Ascending aorta (tissue), 2 donors: ENCODE results near the gene MTCL1. TPM values are rescaled to one million over a fixed set of nuclear protein-coding genes. Genes with fewer than 3 reads are reported as not detected.
"Not testable (repeated sequence)": the region's sequence is repeated elsewhere in the genome, so short reads cannot be mapped to it uniquely, and the experiment has no call there.

ENCODE experiments used
- DNase-seq, 2 donors: peaks; one replicate each; pipeline ENCODE4 v3.0.0-alpha.2; 2019; ENCODE audit warnings: low spot score in 2 of 2
- H3K27ac ChIP-seq, 2 donors: fragments of 200-600 bp; sonication (generic); one replicate each; pipeline ENCODE4 v1.5.1; 2016 to 2017; ENCODE audit warnings: mild to moderate bottlenecking in 1 of 2
- H3K27me3 ChIP-seq: fragments of 200-600 bp; sonication (generic); one replicate; pipeline ENCODE4 v1.5.1; 2017
- H3K36me3 ChIP-seq, 2 donors: fragments of 200-600 bp; sonication (generic); one replicate each; pipeline ENCODE4 v1.5.1; 2016
- H3K4me1 ChIP-seq, 2 donors: fragments of 200-600 bp; sonication (generic); one replicate each; pipeline ENCODE4 v1.5.1; 2016 to 2017; ENCODE audit warnings: mild to moderate bottlenecking in 1 of 2
- H3K4me3 ChIP-seq, 2 donors: fragments of 200-600 bp; sonication (generic); one replicate each; pipeline ENCODE4 v1.5.1; 2016 to 2017; ENCODE audit warnings: mild to moderate bottlenecking in 1 of 2
- H3K9me3 ChIP-seq, 2 donors: fragments of 200-600 bp; sonication (generic); one replicate each; pipeline ENCODE4 v1.5.1; 2016
- CTCF ChIP-seq, 3 experiments: fragments of 200-600 bp in 2 of 3; fragments of 450-650 bp in 1 of 3; sonication (generic) in 2 of 3; IDR thresholded peaks; one replicate each; pipeline ENCODE4 v1.5.1; 2016 to 2019; ENCODE audit warnings: antibody characterized with exemption in 3 of 3, mild to moderate bottlenecking in 1 of 3, moderate library complexity in 1 of 3
- intact Hi-C: fragments of 100-400 bp; cut with DNase I; formaldehyde crosslinking; loops from one replicate; pipeline ENCODE4 v1.15.1; 2023
- total RNA-seq: library from RNA; depleted of rRNA; stranded (reverse); fragments of >200 nt; gene quantifications from one replicate; pipeline ENCODE4 v1.1.0, GENCODE V29; 2016

Gene MTCL1
- total RNA-seq, 1 donor from 2014 or later, result 105 TPM

DNA sequence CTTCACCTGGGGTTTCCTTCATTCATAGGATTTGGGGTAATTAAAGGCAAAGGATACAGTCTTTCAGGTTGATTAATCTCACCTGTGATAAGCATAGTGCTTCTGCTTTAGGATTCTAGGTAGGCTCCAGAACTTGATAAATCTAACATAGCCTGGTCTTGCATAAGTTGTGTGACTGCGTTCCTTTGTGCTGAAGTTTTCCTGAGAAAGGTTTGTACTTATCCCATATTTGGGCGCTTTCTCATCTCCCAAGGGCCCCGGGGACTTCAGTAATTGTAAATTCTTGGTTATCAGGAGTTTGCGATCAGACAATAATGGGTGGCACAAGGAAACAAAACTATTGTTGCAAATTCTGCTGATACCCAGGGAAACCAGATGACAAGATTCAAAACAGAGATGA, 53.1 kb downstream of the MTCL1 start:
- no peak for DNase-seq
- Histone ChIP-seq H3K27me3 (no peaks in the 10 kb centered on the region), H3K36me3 (no peaks in the 10 kb centered on the region), H3K4me1 (no peaks in the 10 kb centered on the region), H3K4me3 (no peak overlapping the region), H3K9me3 (no peaks in the 10 kb centered on the region), H3K27ac (no peak overlapping the region)
- TF ChIP-seq CTCF (IDR thresholded peaks at IDR 0.05), result no peak
- intact Hi-C loops, result no loop called here

DNA sequence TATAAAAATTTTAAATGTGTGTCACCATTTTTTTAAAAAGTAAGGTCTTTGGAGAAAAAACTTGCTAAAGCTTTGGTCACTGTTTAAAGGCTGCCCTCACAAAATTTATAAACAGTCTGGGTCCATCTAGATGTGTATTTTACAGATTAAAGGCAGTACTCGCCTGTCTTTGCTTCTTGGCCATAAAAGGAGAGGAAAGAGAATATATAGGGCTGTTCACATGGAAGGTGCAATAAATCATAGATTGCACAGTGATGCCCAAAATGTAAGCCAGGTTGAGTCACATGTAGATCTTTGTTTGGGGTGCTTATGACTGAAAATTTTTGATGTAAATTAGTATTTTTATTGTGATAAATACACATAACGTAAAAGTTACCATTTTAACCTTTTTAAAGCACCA, 55.6 kb downstream of the MTCL1 start:
- Histone ChIP-seq H3K4me1 (no peaks in the 10 kb centered on the region), H3K4me3 (no peak overlapping the region), H3K9me3 (no peaks in the 10 kb centered on the region), H3K27ac (no peak overlapping the region), H3K27me3 (no peaks in the 10 kb centered on the region), H3K36me3 (no peaks in the 10 kb centered on the region)
- DNase-seq, result no peak
- TF ChIP-seq CTCF (IDR thresholded peaks at IDR 0.05), result no peak
- intact Hi-C loops, result no loop called here

- H3K4me3 ChIP-seq, H3K9me3 ChIP-seq, H3K36me3 ChIP-seq, intact Hi-C loops, H3K27ac ChIP-seq, H3K27me3 ChIP-seq, H3K4me1 ChIP-seq, DNase-seq: not testable (repeated sequence)
These were observed 56.2 kb downstream of the MTCL1 start for GRCh38 chr18:8761535-8761934.

GRCh38 chr18:8762968-8763367, 57.6 kb downstream of the MTCL1 start:
- Histone ChIP-seq H3K9me3 (no peaks in the 10 kb centered on the region), H3K4me3 (no peak overlapping the region), H3K27me3 (no peaks in the 10 kb centered on the region), H3K36me3 (no peaks in the 10 kb centered on the region), H3K4me1 (no peaks in the 10 kb centered on the region), H3K27ac (no peak overlapping the region)
- no peak for DNase-seq
- TF ChIP-seq CTCF (IDR thresholded peaks at IDR 0.05), result no peak
- intact Hi-C loops, result no loop called here

DNA sequence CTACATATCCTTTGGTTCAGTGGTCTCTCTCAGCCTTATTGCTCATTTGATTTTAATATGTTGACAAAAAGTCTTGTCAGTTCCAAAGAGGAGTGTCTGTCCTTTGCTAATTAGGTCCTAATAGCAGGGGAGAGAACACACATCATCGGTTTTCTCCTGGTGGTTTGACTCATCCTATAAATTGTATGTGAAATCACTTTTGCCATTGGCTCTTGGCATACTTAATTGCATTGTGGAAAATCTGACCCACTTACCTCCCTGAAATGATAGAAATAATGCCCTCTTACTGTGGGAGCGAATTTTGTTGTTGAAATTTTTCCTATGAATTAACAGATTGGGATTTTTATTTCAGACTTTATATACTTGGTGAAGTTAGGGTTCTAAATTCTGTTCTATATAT, 58.3 kb downstream of the MTCL1 start:
- Histone ChIP-seq H3K27ac (no peak overlapping the region), H3K36me3 (no peaks in the 10 kb centered on the region), H3K4me1 (no peaks in the 10 kb centered on the region), H3K9me3 (no peaks in the 10 kb centered on the region), H3K4me3 (no peak overlapping the region), H3K27me3 (no peaks in the 10 kb centered on the region)
- TF ChIP-seq CTCF (IDR thresholded peaks at IDR 0.05), result no peak
- DNase-seq, result no peak
- intact Hi-C loops, result no loop called here

- intact Hi-C loops, result no loop called here
- Histone ChIP-seq H3K36me3 (no peaks in the 10 kb centered on the region), H3K27me3 (no peaks in the 10 kb centered on the region), H3K27ac (no peak overlapping the region), H3K9me3 (no peaks in the 10 kb centered on the region), H3K4me1 (no peaks in the 10 kb centered on the region), H3K4me3 (no peak overlapping the region)
- peak in 1 of 2 donors; percentile 33 for DNase-seq
- TF ChIP-seq CTCF (IDR thresholded peaks at IDR 0.05), result no peak
These were observed 60.6 kb downstream of the MTCL1 start for GRCh38 chr18:8765783-8766463.
